Putamen (tissue), 1 donor: ENCODE measurements around the gene AQP9.
A peak's percentile ranks its signal among the peaks of the same experiment; 100 is the strongest.
"Not testable (repeated sequence)": the region's sequence is repeated elsewhere in the genome, so short reads cannot be mapped to it uniquely, and the experiment has no call there.

Experiments used
- DNase-seq: peaks from one replicate; pipeline ENCODE4 v3.0.0-alpha.2; 2016; ENCODE audit warnings: low spot score

The AQP9 gene

GRCh38 chr15:58179741-58180381, 41.7 kb downstream of the AQP9 start:
- no peak for DNase-seq

DNA sequence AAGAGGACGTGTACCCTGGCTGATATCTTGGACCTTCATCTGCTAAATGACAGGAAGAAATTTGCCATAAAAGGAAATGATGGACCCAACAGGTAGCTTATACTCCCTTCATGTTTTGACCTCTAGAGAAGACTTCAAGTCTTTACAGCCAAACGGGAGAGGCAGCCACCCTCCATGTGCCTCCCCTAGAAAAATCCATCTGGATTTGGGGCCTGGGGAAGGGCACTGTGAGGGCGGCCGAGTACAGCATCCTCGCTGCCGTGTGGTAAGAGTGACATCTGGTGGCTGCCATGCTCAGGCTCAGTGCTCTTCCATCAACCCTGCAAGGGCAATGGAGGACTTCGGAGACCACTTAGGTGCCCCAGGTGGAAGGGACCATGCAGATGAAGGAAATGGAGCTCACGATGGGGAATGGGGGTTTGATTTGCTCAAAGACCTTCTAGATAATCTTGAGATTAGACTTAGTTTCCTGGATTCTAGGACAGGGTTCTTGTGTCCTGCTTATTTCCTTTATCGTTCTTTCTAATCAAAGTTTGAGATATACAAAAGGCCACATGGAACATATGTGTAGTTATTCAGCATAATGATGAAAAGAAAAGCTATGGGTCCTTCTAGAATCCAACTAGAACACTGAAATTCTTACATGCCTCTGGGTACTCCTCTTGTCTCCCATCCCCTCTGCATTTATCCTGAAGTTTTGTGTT, 44.4 kb downstream of the AQP9 start:
- DNase-seq: peak; percentile 9

GRCh38 chr15:58185439-58185838, 47.3 kb downstream of the AQP9 start:
- no peak for DNase-seq

DNA sequence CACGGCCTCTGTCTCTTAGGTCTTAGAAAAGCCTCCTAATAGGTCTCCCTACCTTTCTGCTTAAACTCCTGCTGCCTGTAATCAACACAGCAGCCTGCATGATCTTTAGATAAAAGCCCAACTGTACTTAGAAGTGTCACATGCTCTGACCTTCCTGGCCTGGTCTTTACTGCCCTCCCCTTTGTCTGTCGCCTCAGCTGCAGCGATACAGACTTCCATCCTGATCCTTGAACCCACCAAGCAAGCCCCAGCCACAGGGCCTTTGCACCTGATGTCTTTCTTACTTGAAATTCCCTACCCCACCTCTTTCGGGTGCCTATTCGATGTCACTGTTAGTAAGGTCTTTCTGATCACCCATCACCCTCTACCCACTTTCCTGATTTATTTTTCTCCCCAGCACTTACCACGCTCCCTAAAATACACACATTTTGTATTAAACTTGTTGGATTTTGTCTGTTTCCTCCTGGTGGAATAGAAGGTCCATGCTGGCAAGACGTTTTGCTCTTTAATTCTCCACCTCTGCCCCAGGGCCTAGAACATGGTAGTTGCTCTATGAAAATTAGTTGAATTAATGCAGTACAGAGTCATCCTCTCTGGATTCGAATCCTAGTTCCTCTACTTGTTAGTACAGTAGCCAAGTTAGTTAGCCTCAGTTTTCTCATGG, 51.1 kb downstream of the AQP9 start:
- DNase-seq: no peak

- no peak for DNase-seq
These were observed 52.2 kb downstream of the AQP9 start for GRCh38 chr15:58190419-58190818.

GRCh38 chr15:58193636-58194035, 55.5 kb downstream of the AQP9 start:
- DNase-seq: not testable (repeated sequence)

GRCh38 chr15:58200739-58201138, 62.6 kb downstream of the AQP9 start:
- no peak for DNase-seq

- no peak for DNase-seq
These were observed 63.3 kb downstream of the AQP9 start for GRCh38 chr15:58201516-58201915.

DNA sequence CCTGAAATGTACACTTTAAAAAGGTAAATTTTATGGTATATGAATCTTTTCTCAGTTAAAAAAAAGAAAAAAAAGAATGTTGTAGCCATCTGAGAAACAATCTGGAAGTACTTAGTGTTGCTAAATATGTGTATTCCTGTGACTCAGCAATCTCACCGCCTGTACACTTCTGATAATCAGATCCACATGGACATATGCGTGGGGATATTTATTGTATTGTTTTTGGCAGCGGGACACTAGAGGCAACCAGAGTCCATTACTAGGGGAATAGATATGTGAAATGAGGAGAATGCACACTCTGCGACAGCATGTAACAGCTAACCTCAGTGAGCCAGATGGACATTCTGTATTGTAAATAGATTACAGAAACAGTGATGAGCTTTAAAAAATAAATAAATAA, 65.4 kb downstream of the AQP9 start:
- no peak for DNase-seq

- no peak for DNase-seq
These were observed 68.0 kb downstream of the AQP9 start for GRCh38 chr15:58206151-58206550.

GRCh38 chr15:58208217-58208616, 70.0 kb downstream of the AQP9 start:
- DNase-seq: not testable (repeated sequence)

- not testable (repeated sequence) for DNase-seq
These were observed 70.9 kb downstream of the AQP9 start for GRCh38 chr15:58209007-58209481.

GRCh38 chr15:58210031-58210430, 71.8 kb downstream of the AQP9 start:
- DNase-seq: not testable (repeated sequence)

DNA sequence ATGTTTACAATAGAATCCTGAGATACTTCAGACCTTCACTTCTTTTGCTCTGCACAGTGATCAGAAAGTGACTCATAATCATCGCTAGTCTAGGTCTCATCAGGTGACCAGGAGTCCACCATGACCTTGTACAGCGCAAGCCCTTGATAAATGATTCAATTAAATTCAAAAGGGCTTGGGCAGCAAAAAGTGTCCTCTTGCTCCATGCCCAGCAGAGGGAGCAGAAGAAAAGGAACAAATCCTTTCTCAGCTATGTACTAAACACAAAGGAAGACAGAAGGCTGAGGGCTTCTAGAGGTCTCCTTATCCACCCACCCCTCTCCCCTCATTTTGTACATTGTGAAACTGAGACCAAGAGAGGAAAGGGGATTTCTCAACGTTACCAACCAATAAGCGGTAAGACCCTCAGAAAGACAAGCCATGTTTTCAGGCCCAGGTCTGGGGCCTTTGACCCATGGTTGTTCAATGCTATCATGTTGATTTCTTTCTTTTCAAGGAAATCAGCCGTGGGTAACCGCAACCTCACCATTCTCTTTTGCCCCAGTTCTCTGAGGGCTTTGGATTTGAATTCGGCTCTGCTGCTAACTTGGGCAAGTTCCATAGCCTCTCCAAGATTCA, 74.8 kb downstream of the AQP9 start:
- DNase-seq: peak; percentile 13

DNA sequence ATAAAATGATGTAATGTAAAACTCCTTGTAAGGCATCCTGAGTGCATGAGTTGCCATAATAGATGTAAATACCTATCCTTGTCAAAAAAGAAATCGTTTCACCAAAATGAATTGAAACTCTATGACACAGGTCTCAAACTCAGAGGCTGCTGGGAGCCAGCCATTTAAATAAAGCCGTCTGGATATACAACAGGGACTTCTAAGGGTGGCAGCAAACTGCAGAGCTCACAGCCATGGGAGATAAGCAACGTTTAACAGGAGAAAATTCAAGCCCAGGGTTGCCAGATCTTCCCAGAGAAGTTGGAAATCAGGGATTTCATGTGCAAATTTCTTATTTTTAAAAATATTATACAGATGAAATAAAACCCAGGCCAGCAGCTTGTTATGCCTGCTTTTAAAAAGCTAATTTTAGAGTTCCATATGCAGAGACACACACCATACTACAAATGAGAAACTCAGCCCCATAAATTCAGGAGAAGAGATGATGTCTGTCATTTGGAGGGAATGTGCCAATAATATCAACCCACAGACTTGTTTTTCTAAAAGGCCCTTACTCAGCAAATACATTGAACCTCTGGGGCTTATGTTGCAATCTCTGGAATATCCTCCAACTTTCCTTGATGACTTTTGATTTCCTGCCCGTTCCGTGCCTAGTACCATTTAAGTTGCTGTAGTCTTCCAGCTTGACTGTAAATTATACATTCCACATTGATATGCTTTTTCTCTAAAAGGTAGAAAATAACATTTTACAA, 75.6 kb downstream of the AQP9 start:
- DNase-seq: no peak

GRCh38 chr15:58214591-58215340, 76.6 kb downstream of the AQP9 start:
- no peak for DNase-seq

GRCh38 chr15:58217460-58217859, 79.3 kb downstream of the AQP9 start:
- DNase-seq: no peak

DNA sequence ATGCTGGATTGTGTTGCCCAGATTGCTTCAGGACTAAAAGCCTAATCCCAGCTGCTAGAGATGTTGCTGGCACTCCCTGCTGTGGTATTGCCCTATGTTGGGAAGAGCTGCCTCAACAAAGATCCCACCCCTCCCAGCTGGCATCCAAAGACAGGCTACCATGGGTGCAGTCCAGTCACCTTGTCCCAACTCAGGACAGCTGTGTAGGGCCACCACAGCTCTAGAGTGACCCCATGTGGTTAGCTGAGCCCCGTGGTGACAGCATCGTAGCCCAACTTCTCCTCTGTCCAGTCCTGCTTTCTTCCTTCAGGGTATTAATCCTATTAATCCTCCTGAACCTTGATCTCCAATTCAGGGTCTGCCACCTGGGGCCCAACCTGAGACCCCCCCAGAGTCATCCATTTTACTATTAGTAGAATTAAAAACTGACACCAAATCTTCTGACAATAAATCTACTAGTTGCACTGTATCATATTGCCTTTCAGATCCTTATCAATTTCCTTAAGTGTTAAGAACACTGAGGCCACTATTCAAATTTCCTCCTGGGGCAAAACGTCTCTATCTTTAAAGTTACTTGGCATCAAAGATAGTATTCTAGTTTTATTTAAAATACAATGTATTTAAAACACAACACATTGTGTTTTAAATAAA, 83.5 kb downstream of the AQP9 start:
- DNase-seq: no peak

DNA sequence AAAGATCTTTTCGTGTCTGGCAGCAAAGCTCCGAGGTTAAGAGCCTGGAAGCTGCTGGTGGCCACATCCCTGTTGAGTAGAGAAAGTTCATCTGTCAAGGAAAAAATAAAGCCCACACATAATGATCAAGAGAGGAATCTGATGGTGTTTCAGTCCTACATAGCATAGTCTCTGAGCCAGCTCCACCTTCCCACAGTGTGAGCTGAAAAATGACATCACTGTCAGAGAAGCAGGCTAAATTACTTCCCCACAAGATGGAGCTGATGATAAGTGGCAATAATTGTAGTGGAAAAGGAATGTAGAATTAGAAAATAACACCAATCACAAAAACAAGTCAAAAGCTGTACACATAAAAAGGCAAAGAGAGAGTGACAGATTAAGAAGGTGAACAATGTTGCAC, 84.5 kb downstream of the AQP9 start:
- DNase-seq: peak; percentile 31

DNA sequence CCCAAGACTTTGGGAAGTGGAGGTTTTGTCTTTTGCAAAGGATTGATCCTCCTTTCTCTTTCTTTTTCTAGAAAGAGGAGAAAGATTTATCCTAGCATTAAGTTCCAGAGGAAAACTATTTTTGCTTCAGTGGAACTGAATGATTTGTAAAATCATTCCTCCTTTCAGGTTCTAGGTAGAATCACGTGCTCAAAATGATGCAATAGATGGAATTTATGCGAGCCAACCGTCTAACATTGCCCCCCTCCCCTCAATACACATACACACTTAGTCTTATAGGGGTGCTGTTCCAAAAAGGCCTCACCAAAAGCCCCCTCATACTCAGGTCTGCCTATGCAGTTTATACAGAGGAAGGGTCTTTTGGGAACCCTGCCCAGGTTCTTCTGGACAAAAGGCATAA, 85.3 kb downstream of the AQP9 start:
- DNase-seq: no peak

- no peak for DNase-seq
These were observed 85.9 kb downstream of the AQP9 start for GRCh38 chr15:58224068-58224467.
